ENCODE results near the gene ZNF598.

DNA sequence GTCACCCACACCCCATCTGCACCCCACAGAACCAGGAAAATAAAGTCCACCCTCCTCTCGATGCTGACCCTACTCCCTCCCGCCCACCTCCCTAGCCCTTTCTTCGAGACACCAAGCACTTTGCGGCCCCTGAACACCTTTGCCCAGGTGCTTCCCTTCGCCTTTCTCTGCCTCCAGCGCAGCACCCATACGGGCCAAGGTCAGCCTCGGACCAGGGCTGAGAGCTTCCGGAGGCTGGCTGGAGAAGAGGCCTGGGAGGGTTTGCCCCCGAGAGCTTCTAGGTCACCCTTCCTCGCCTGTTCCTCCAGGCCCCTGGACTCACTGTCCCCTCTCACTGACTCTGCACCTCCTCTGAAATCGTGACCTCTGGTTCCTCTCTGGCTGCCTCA, 14.4 kb upstream of the ZNF598 start:
- TF ChIP-seq, protein P1, sequence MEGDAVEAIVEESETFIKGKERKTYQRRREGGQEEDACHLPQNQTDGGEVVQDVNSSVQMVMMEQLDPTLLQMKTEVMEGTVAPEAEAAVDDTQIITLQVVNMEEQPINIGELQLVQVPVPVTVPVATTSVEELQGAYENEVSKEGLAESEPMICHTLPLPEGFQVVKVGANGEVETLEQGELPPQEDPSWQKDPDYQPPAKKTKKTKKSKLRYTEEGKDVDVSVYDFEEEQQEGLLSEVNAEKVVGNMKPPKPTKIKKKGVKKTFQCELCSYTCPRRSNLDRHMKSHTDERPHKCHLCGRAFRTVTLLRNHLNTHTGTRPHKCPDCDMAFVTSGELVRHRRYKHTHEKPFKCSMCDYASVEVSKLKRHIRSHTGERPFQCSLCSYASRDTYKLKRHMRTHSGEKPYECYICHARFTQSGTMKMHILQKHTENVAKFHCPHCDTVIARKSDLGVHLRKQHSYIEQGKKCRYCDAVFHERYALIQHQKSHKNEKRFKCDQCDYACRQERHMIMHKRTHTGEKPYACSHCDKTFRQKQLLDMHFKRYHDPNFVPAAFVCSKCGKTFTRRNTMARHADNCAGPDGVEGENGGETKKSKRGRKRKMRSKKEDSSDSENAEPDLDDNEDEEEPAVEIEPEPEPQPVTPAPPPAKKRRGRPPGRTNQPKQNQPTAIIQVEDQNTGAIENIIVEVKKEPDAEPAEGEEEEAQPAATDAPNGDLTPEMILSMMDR (IDR thresholded peaks at IDR 0.05; ENCODE audit: borderline replicate concordance, extremely low read depth, low read length, poor library complexity, severe bottlenecking), result no peak
- TF ChIP-seq EZH2 (IDR thresholded peaks at IDR 0.05; ENCODE audit: borderline replicate concordance, low read depth, low read length, severe bottlenecking), result no peak

Measured in DND-41 (cell line).